HG02763 (cell line): ENCODE data around the gene ASTL.

Source experiments
- ATAC-seq: cut with Tn5 transposase; IDR thresholded peaks from one replicate; pipeline ENCODE4 v1.9.1; 2021; ENCODE audit warnings: mild to moderate bottlenecking, moderate library complexity; ENCODE audit not compliant: unreplicated experiment

Gene ASTL

GRCh38 chr2:96130483-96130882 lies 7.8 kb downstream of the ASTL start:
- ATAC-seq, result no peak

- ATAC-seq, result no peak
Observed at GRCh38 chr2:96129528-96130120, 8.7 kb downstream of the ASTL start.

- ATAC-seq, result no peak
Observed at GRCh38 chr2:96128456-96128855, 9.8 kb downstream of the ASTL start.

DNA sequence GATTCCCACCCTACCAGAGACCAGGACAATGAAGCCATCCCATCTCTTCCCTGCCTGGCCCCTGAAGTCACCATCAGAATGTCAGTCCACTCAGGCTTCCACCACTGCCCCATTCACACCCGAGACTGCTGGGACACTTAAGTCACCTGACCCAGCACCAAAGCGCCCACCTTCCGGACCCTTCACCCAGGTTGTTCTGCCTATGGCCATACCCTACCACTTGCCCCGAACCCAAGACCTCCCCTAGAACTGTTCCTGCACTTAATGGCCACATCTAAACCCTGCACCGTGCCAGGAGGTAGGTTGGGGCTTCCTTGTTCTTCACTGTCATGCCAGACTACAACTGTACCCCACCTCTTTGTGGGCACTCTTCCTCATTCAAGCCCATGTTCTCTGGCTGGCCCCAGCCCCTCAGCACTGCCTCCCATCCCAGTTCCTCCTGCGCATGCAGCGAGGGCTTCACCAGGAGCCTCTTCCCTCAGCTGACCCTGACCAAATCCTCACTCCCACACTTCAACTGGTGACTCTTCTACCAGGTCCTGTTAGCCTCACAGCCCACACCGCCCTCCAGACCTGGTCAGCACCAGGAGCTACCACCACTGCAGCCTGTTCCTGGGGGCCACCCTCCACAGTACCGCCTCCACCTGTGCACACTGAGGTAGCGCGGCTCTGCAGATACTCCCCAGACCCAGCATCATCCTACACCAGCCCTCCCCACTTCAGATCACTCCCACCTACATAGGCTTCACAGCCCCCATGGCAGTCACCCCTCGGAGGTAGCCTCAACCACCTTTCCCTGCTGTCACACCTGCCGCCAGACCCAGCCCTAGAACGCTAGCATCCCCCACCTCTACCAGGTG lies 13.7 kb downstream of the ASTL start:
- ATAC-seq, result no peak

DNA sequence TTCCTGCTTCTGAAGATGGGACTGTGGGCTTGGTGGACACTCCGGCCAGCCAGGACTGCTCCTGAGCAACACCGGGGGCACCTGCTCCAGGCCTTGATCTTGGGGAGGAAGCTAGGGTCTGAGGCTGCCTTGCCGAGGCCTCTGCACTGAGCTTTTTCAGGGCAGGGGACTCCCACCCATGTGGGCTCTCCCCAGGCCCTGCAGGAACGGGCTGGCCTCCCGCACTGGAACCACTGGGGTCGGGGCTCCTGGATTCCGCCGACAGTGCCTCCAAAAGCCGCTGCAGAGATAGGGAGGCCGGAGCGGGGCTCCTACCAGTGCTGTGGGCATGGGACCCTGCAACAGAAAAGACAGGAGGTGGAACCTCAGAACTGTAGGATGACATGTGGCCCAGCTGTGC lies 14.4 kb downstream of the ASTL start:
- no peak for ATAC-seq

DNA sequence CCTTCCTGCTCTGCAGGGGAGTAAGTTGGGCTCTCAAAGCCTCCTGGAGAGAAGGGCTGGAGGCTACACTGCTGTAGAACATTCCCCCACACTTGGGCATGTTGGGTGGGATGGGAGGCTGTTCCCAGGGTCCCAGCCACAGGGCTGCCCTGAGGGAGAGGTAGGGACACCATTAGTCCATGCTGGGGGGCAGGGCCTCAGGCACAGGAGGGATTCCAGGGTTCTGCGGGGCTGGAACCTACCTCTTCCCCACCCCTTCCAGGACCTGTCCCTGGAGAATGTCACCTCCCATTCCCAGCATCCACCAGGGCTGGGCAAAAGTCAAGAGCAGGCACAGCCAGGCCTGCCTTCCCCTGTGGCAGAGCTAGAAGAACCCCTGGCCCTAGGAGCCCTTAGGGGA lies 15.0 kb downstream of the ASTL start:
- ATAC-seq, result no peak

DNA sequence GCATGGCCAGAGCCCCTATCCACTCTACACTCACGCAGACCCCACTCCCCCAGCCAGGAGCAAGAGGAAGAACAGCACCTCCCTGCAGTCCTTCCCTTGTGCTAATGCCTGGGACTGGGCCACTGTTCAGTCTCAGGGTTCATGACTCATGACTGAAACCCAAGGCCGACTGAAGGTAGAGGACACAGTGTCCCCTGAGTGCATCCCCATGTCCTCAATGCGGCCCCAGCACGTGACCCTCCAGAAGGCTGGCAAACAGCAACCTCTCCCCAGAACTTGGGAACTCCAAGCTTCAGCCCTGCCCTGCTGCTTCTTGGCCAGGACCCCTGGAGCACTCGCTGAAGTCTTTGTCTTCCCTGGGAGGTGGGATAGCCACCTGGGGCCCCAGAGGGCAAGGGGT lies 15.9 kb downstream of the ASTL start:
- no peak for ATAC-seq

GRCh38 chr2:96121414-96121813 lies 16.9 kb downstream of the ASTL start:
- no peak for ATAC-seq

- ATAC-seq, result no peak
Observed at GRCh38 chr2:96120991-96121390, 17.3 kb downstream of the ASTL start.

DNA sequence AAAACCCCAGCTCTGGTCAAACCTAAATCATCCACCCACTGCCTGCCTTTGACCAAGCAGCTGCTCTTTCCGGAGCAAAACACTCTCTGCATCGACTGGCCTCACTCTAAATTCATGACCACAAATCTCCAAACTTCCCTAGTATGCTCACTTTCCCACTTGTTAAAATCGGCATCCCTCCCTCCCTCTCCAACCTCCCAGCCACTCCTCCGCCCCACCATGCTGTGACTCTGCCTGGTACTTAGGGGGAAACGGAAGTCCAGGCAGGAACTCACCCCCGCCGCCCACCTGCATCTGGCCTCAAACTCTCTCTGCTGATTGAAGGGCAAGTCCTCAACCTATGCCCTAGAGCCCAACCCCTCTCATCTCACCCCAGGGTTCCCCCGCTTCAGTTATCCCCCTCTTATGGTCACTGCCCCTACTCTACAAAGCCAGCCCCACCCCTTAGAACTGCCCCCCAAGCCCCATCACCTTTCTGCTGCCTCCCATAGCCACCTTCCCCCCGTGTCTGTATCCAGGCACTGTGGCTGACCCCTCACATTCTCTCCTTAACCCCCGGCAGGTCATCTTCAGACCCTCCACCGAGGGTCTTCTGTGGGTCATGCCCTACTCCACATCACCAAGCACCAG lies 18.1 kb downstream of the ASTL start:
- ATAC-seq, result no peak

GRCh38 chr2:96119389-96119751 lies 18.9 kb downstream of the ASTL start:
- no peak for ATAC-seq

DNA sequence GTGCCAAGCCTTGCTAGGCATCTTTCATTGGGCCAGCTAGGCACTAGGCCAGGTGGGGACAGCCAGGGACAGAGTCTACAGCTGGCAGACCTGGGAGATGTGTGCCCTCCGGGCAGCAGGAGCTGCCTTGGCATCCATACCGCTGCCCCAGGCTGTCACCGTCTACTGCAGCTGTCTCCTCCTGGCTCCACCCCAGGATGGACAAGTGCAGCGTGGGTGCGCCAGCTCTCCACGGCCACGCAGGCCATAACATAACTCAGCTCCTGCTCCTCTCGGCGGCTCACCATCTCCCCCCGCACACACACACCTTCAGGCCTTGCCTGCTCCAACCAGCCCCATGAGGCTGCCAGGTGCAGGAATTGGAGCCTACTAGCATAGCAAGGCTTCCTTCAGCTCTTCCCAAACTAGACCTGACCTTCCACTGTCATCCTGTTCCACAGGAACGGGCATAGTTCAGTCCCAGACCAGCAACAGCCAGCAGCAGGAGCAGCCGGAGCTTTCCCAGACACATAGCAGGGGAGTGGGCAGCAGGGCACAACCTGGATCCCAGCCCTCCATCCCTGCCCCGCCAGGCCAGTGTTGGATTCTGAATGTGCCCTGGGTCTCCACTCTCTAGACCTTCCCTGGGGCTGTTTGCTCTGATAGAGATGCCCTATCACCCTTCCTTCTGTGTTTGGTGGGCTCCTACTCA lies 19.5 kb downstream of the ASTL start:
- no peak for ATAC-seq

GRCh38 chr2:96117701-96118588 lies 20.4 kb downstream of the ASTL start:
- no peak for ATAC-seq

- ATAC-seq, result peak; percentile 69
Observed at GRCh38 chr2:96116879-96117533, 21.3 kb downstream of the ASTL start.

DNA sequence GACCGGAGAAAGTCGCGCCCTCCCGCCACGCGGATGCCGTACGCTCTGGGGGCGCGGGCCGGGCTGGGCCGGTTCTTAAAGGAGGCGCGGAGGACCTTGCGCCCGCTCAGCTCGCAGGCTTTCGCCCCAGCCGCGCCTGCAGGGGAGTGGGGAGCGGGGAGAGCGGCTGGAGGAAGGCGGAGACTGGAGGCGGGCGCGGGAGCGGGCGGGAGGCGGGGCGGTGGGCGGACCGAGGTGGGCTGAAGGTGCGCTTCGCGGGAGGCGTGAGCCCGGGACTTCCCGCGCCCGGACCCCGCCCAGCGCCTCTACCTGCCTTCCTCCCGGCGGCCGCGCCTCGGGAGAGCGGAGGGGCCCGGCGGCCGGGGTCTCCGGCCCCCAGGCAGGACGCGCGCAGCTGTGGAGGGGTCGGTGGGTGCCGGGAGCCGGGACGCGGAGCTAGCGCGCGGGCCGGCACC lies 21.9 kb downstream of the ASTL start, which contains the start of gene ADRA2B:
Gene ADRA2B, minus strand, starts transcription at position 148 of the 455 bp plus-strand sequence. CDS start 422 bp downstream, outside the sequence.
- ATAC-seq, result peak; percentile 47

DNA sequence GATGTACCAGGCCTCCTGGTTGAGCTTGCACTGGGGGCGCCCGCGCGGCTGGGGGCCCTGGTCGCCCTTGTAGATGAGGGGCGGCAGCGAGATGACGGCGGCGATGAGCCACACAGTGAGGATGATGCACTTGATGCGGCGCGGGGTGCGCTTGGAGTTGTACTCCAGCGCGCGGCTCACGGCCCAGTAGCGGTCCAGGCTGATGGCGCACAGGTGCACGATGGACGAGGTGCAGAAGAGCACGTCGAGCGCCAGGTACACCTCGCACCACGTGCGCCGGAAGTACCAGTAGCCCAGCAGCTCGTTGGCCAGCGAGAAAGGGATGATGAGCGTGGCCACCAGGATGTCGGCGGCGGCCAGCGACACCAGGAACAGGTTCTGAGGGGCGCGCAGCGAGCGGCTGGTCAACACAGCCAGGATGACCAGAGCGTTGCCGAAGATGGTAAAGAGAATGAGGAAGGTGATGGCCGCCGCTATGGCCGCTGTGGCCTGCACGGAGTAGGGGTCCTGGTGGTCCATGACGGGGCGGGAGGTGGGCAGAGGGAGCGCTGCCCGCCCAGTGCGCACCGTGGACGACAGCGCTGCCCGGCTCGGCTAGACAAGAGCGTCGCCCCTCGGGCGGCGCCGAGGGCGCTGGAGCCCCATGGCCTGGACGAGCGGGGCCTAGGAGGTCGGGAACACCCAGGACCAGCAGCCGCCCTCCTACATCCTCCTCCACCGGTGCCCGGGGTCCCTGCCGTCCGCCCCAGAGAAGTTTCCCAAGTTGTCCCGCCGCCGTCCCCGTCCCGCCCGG lies 22.5 kb downstream of the ASTL start:
- ATAC-seq, result no peak

DNA sequence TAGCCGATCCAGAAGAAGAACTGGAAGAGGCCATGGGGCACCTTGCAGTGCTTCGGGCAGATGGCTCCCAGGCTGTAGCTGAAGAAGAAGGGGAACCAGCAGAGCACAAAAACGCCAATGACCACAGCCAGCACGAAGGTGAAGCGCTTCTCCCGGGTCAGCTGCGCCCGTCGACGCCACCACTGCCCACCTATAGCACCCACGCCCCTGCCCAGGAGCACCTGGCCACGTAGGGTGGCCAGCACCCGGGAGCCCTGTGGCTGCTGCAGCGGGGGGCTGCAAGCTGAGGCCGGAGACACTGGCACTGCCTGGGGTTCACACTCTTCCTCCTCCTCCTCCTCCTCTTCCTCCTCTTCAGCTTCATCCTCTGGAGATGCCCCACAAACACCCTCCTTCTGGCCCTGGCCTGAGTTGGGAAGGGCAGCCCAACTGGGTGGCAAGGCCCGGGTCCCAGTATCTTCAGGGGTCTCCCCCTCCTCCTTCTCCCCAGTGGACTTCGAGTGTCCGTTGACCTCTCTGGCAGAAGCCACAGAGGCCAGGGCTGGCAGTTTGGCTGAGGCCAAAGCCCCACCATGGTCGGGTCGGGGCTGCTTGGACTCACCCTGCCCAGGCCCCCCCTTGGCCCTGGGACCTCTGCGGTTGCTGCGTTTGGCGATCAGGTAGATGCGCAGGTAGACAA lies 23.3 kb downstream of the ASTL start:
- ATAC-seq, result no peak

DNA sequence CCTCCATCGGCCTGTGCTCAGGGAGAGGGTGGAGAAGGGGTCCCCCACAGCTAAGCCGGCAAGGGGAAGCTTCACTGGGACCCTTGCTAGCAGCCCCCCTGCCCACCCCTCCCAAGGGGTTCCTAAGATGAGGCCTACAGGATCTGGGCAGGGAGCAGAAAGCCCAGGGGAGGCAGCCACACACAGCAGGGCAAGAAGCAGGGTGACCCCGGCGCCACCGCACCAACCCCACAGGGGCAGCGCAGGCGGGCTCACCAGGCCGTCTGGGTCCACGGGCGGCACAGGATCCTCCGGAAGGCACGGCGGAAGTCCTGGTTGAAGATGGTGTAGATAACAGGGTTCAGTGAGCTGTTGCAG lies 23.8 kb downstream of the ASTL start:
- no peak for ATAC-seq

DNA sequence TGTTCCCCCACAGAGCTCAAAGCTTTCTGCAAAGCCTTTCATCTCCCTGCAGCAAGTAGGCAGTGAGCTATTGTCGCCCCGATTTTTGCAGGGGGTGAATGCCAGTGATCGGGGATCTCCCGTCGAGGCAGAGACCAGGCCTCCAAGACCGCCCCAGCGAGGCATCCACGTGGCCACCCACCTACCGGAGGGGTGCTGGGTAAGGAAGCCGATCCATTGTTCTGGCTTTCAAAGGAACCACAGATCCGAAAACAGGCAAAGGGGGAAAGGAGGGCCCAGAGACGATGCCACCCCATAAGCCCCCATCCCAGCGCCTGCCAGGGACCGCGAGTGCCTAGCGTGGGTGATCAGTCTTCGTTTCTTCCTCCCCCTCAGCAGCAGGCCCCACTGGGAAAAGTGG lies 24.4 kb downstream of the ASTL start:
- no peak for ATAC-seq
